Breast epithelium (tissue), 4 donors: ENCODE measurements around the gene CRYZL1. TPM values are rescaled to one million over a fixed set of nuclear protein-coding genes. Genes with fewer than 3 reads are reported as not detected.
"Not testable (repeated sequence)": the region's sequence is repeated elsewhere in the genome, so short reads cannot be mapped to it uniquely, and the experiment has no call there.

Source experiments
- DNase-seq, 2 donors: peaks; one replicate each; pipeline ENCODE4 v3.0.0-alpha.2; 2019; ENCODE audit warnings: low spot score in 2 of 2
- H3K27ac ChIP-seq, 2 donors: fragments of 200-600 bp; sonication (generic) in 1 of 2; one replicate each; pipeline ENCODE4 v1.5.1; 2016 to 2019; ENCODE audit warnings: mild to moderate bottlenecking in 1 of 2
- H3K27me3 ChIP-seq, 2 donors: fragments of 200-600 bp; sonication (generic) in 1 of 2; one replicate each; pipeline versions ENCODE4 v1.5.1 to v1.6.0; 2017 to 2019; ENCODE audit warnings: control low read depth in 1 of 2, mild to moderate bottlenecking in 1 of 2
- H3K36me3 ChIP-seq: fragments of 200-600 bp; one replicate; pipeline ENCODE4 v1.5.1; 2019
- H3K4me1 ChIP-seq, 2 donors: fragments of 200-600 bp; sonication (generic); one replicate each; pipeline ENCODE4 v1.5.1; 2016 to 2019; ENCODE audit warnings: control low read depth in 1 of 2
- H3K4me3 ChIP-seq, 3 donors: fragments of 200-600 bp; sonication (generic); 1 replicate in 2 of 3; 2 replicates in 1 of 3; pipeline ENCODE4 v1.5.1; 2016 to 2019; ENCODE audit warnings: mild to moderate bottlenecking in 3 of 3, moderate library complexity in 2 of 3
- H3K9me3 ChIP-seq, 2 donors: fragments of 200-600 bp; sonication (generic) in 1 of 2; one replicate each; pipeline ENCODE4 v1.5.1; 2016 to 2019; ENCODE audit warnings: control low read depth in 1 of 2
- CTCF ChIP-seq, 3 donors: fragments of 450-650 bp; IDR thresholded peaks; one replicate each; pipeline ENCODE4 v1.5.1; 2016 to 2017; ENCODE audit warnings: antibody characterized with exemption in 3 of 3, mild to moderate bottlenecking in 3 of 3, moderate library complexity in 3 of 3
- POLR2A ChIP-seq: fragments of 450-650 bp; IDR thresholded peaks from one replicate; pipeline ENCODE4 v1.6.1; 2016; ENCODE audit warnings: antibody characterized with exemption, mild to moderate bottlenecking, moderate library complexity
- POLR2AphosphoS5 ChIP-seq, 3 donors: sonication (generic); formaldehyde crosslinking; IDR thresholded peaks; one replicate each; pipeline ENCODE4 v1.6.1; 2017; ENCODE audit warnings: antibody characterized with exemption in 3 of 3
- intact Hi-C: fragments of 100-400 bp; cut with DNase I; formaldehyde crosslinking; loops from one replicate; pipeline ENCODE4 v1.15.1; 2023; ENCODE audit warnings: low total_unique reads
- total RNA-seq, 3 donors: library from RNA; depleted of rRNA; stranded (reverse); fragments of >200 nt; gene quantifications; one replicate each; pipeline ENCODE4 v1.1.0, GENCODE V29; 2016

The CRYZL1 gene
- total RNA-seq, 3 donors from 2014 or later, result 24.9 to 49.4 (median 47.6) TPM

GRCh38 chr21:33677450-33677849 is 35.9 kb upstream of the CRYZL1 start:
- Histone ChIP-seq H3K27ac (no peak overlapping the region), H3K4me1 (no peaks in the 10 kb centered on the region), H3K4me3 (no peak overlapping the region), H3K27me3 (no peaks in the 10 kb centered on the region), H3K9me3 (no peaks in the 10 kb centered on the region), H3K36me3 (no peaks in the 10 kb centered on the region)
- TF ChIP-seq POLR2A, result no peak
- no peak for DNase-seq
- intact Hi-C loops, result no loop called here

GRCh38 chr21:33676666-33677065 is 35.1 kb upstream of the CRYZL1 start:
- intact Hi-C loops, H3K9me3 ChIP-seq, H3K4me1 ChIP-seq, H3K36me3 ChIP-seq, H3K4me3 ChIP-seq, H3K27me3 ChIP-seq, DNase-seq, H3K27ac ChIP-seq: not testable (repeated sequence)

GRCh38 chr21:33674226-33674625 is 32.7 kb upstream of the CRYZL1 start:
- no peaks in the 10 kb centered on the region for H3K9me3 ChIP-seq
- TF ChIP-seq POLR2A (no peak), POLR2AphosphoS5 (IDR thresholded peaks at IDR 0.05) (no peak), CTCF (IDR thresholded peaks at IDR 0.05) (no peak)
- no peak overlapping the region for H3K4me3 ChIP-seq
- H3K27me3 ChIP-seq, result no peaks in the 10 kb centered on the region
- intact Hi-C loops, result no loop called here
- DNase-seq, result no peak
- H3K36me3 ChIP-seq, result no peaks in the 10 kb centered on the region
- no peak overlapping the region for H3K27ac ChIP-seq
- no peaks in the 10 kb centered on the region for H3K4me1 ChIP-seq

GRCh38 chr21:33673473-33673872 is 31.9 kb upstream of the CRYZL1 start:
- intact Hi-C loops, result no loop called here
- Histone ChIP-seq H3K4me1 (peaks cover 0 to 4% of the 10 kb centered on the region in 2 donors), H3K36me3 (no peaks in the 10 kb centered on the region), H3K9me3 (no peaks in the 10 kb centered on the region), H3K27ac (no peak overlapping the region), H3K4me3 (no peak overlapping the region), H3K27me3 (no peaks in the 10 kb centered on the region)
- no peak for TF ChIP-seq POLR2A
- no peak for DNase-seq

- TF ChIP-seq POLR2AphosphoS5 (IDR thresholded peaks at IDR 0.05) (no peak), CTCF (IDR thresholded peaks at IDR 0.05) (no peak), POLR2A (no peak)
- H3K4me1 ChIP-seq, result peaks cover 0 to 6% of the 10 kb centered on the region in 2 donors
- DNase-seq, result no peak
- no peak overlapping the region for H3K4me3 ChIP-seq
- H3K27ac ChIP-seq, result no peak overlapping the region
- intact Hi-C loops, result no loop called here
- H3K36me3 ChIP-seq, result no peaks in the 10 kb centered on the region
- H3K27me3 ChIP-seq, result no peaks in the 10 kb centered on the region
- H3K9me3 ChIP-seq, result no peaks in the 10 kb centered on the region
Observed at GRCh38 chr21:33670076-33670978, 28.8 kb upstream of the CRYZL1 start.

- no peak for TF ChIP-seq POLR2AphosphoS5 (IDR thresholded peaks at IDR 0.05)
- TF ChIP-seq POLR2A, result no peak
- no peak for TF ChIP-seq CTCF (IDR thresholded peaks at IDR 0.05)
- intact Hi-C loops, result no loop called here
- H3K27ac ChIP-seq, result no peak overlapping the region
- H3K36me3 ChIP-seq, result no peaks in the 10 kb centered on the region
- peaks cover 0 to 6% of the 10 kb centered on the region in 2 donors for H3K4me1 ChIP-seq
- H3K27me3 ChIP-seq, result no peaks in the 10 kb centered on the region
- DNase-seq, result no peak
- no peaks in the 10 kb centered on the region for H3K9me3 ChIP-seq
- no peak overlapping the region for H3K4me3 ChIP-seq
Observed at GRCh38 chr21:33668620-33669019, 27.1 kb upstream of the CRYZL1 start.
